SK-N-MC (cell line): ENCODE measurements around the gene TBC1D1.

Experiments
- EZH2 ChIP-seq: fragments of 200-600 bp; sonication (generic); IDR thresholded peaks from one replicate; pipeline ENCODE4 v1.6.1; 2017; ENCODE audit warnings: antibody characterized with exemption
- FOXP2 ChIP-seq: optimal IDR thresholded peaks from 2 replicates; pipeline ENCODE3; 2011; ENCODE audit warnings: mild to moderate bottlenecking, moderate library complexity; ENCODE audit not compliant: insufficient read depth; ENCODE audit errors: extremely low read length, control extremely low read depth

GRCh38 chr4:38133711-38134480 is 243.0 kb downstream of the TBC1D1 start:
- TF ChIP-seq FOXP2 (no peak), EZH2 (no peak)
